HUES6 (cell line): Measurements from ENCODE around the gene CSK.

Experiments used
- H3K27ac ChIP-seq: 2 replicates; pipeline ENCODE4 v1.7.0; 2013; ENCODE audit warnings: low read depth, mild to moderate bottlenecking, low read length, inconsistent platforms
- H3K27me3 ChIP-seq: 2 replicates; pipeline ENCODE4 v1.6.1; 2013; ENCODE audit warnings: low read length; ENCODE audit not compliant: control insufficient read depth, insufficient read depth
- H3K36me3 ChIP-seq: 2 replicates; pipeline ENCODE4 v1.6.1; 2013; ENCODE audit warnings: low read length; ENCODE audit not compliant: control insufficient read depth, insufficient read depth
- H3K4me1 ChIP-seq: 2 replicates; pipeline ENCODE4 v1.6.1; 2013; ENCODE audit warnings: low read length; ENCODE audit not compliant: control insufficient read depth, insufficient read depth
- H3K4me3 ChIP-seq: 2 replicates; pipeline ENCODE4 v1.5.1; 2013; ENCODE audit warnings: low read depth, low read length
- H3K9ac ChIP-seq: one replicate; pipeline ENCODE4 v1.6.1; 2013; ENCODE audit warnings: mild to moderate bottlenecking, low read length
- H3K9me3 ChIP-seq: 2 replicates; pipeline ENCODE4 v1.6.1; 2013; ENCODE audit warnings: low read depth, low read length; ENCODE audit not compliant: control insufficient read depth, insufficient read depth

The CSK gene

GRCh38 chr15:74847432-74847831, 65.6 kb downstream of the CSK start:
- Histone ChIP-seq H3K4me1 (peaks cover 11% of the 10 kb centered on the region; the same call in 1 of the 2 replicates), H3K9me3 (no peaks in the 10 kb centered on the region), H3K27me3 (no peaks in the 10 kb centered on the region), H3K4me3 (no peak overlapping the region), H3K36me3 (peaks cover 62% of the 10 kb centered on the region), H3K9ac (no peak overlapping the region), H3K27ac (no peak overlapping the region)

GRCh38 chr15:74850393-74850792, 68.5 kb downstream of the CSK start:
- Histone ChIP-seq H3K9ac (no peak overlapping the region), H3K9me3 (no peaks in the 10 kb centered on the region), H3K4me1 (no peaks in the 10 kb centered on the region), H3K27ac (no peak overlapping the region), H3K36me3 (peaks cover 70% of the 10 kb centered on the region), H3K4me3 (no peak overlapping the region), H3K27me3 (no peaks in the 10 kb centered on the region)

- no peaks in the 10 kb centered on the region for H3K4me1 ChIP-seq
- no peaks in the 10 kb centered on the region for H3K9me3 ChIP-seq
- H3K27me3 ChIP-seq: no peaks in the 10 kb centered on the region
- H3K9ac ChIP-seq: no peak overlapping the region
- H3K4me3 ChIP-seq: no peak overlapping the region
- H3K27ac ChIP-seq: no peak overlapping the region
- peaks cover 67% of the 10 kb centered on the region for H3K36me3 ChIP-seq
Observed at GRCh38 chr15:74851960-74852359, 70.1 kb downstream of the CSK start.
